Subcutaneous adipose tissue (tissue), 4 donors: ENCODE results near the gene TM9SF2. TPM values are rescaled to one million over a fixed set of nuclear protein-coding genes. Genes with fewer than 3 reads are reported as not detected.

Experiments
- CTCF ChIP-seq: fragments of 450-650 bp; IDR thresholded peaks from one replicate; pipeline ENCODE4 v1.5.1; 2016; ENCODE audit warnings: low read depth, mild to moderate bottlenecking, control low read depth, antibody characterized with exemption, moderate library complexity
- total RNA-seq, 4 donors: library from RNA; depleted of rRNA; stranded (reverse); fragments of >200 nt; gene quantifications; one replicate each; pipeline ENCODE4 v1.1.0, GENCODE V29; 2016

The TM9SF2 gene
- total RNA-seq, 4 donors from 2014 or later, result 63.7 to 130 (median 105) TPM

DNA sequence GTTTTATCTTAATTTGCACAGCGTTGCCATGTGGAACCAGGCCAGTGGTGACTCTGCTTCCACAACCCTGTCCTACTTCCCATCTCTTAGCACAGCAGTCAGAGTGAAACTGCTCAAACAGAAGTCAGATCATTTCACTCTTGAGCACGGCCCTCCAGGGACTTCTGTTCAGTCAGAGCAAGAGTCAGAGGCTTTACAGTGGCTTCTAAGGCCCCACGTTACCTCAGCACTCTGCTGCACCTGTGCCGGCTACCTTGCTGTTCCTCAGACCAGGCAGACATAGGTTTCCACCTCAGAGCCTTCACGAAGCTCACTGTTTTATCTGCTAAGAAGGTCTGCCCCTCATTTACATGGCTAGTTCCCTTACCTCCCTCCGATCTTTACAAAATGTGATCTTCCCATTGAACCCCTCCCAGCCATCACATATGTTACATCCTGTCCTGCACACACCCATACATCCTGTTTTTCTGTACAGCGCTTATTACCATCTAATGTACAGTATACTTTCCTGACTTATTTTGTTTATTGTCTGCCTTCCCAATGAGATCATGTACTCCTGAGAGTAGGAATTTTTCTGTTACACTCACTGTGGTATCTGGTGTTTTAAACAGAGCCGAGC lies 41.6 kb downstream of the TM9SF2 start:
- TF ChIP-seq CTCF, result no peak

- no peak for TF ChIP-seq CTCF
These were observed 44.1 kb downstream of the TM9SF2 start for GRCh38 chr13:99545361-99545760.

DNA sequence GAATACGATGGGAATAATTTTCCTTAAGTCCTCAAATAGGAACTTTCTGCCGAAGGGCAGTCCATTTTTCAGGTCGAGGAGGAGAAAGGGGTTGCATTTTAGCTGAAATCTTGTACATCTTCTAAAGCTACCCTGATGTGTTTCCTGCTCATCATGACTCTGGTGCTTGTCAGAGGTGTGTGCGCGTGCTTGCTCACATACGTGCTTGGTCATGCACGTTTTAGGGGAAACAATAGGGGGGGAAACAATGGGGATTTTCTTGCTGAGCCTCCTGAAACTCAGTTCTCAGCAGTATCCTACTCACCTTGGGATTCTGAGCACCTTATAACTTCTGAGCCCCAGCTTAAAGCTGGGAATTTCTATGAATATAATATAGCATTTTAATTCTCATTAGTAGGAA lies 44.7 kb downstream of the TM9SF2 start:
- TF ChIP-seq CTCF, result no peak

- no peak for TF ChIP-seq CTCF
These were observed 45.6 kb downstream of the TM9SF2 start for GRCh38 chr13:99546878-99547277.

GRCh38 chr13:99548448-99548847 lies 47.2 kb downstream of the TM9SF2 start:
- no peak for TF ChIP-seq CTCF

DNA sequence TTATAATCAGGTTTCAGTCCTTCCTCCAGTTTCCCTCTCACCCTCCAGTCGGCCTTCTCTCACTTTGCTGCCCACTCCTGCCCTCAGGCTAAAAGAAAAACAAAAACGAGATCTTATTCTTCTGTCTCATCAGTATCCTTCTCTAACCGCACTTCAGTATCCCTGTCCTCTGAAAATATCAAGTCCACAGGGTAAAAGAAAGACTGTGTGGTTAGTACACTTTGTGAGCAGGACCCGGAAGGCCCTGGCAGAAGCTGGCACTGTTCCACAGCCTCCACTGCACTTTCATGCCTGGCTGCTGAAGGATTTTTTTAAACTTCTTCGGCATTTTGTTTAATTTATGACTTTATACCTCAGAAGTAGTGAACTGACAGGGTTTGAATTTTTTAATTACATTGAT lies 51.8 kb downstream of the TM9SF2 start:
- no peak for TF ChIP-seq CTCF

DNA sequence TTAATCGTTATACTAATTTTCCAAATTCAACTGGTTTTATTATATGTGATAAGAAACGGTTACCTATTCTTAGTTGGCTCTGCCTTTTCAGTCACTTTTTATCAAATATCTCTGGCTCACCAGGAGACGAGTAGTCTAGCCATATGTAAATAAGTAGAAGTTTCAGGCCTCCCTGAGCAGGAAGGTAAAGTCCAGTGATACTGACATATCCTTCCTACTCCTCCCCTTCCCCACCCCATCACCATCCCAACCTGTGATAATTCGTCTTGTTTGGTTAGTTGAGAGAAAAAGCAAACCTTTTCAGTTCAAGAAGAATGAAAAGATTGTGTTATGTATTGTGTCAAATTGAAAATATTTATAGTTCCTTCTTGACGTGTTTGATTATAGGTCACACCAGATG lies 53.9 kb downstream of the TM9SF2 start:
- no peak for TF ChIP-seq CTCF
